Activated CD8-positive, alpha-beta T cell treated with anti-CD3 and anti-CD28 coated beads for 36 hours (primary cell): ENCODE measurements around the gene SORCS2. TPM values are rescaled to one million over a fixed set of nuclear protein-coding genes. Genes with fewer than 3 reads are reported as not detected.

Experiments used
- ATAC-seq: fragments of 200-7000 bp; cut with Tn5 transposase; one replicate; pipeline ENCODE4 v1.10.0; 2021; ENCODE audit warnings: mild to moderate bottlenecking, moderate library complexity
- CTCF ChIA-PET: fragments of 350-600 bp; sonication (Branson Sonifier 250); formaldehyde crosslinking; loops from one replicate; lab custom pipeline; 2021; ENCODE audit warnings: antibody characterized with exemption; lab: Charles Lee
- POLR2A ChIA-PET: fragments of 350-600 bp; sonication (Branson Sonifier 250); formaldehyde crosslinking; loops from one replicate; lab custom pipeline; 2021; ENCODE audit warnings: antibody characterized with exemption; lab: Charles Lee
- DNase-seq: peaks from one replicate; pipeline ENCODE4 v3.0.0-alpha.2; 2020
- H3K27ac Mint-ChIP-seq: one replicate; pipeline ENCODE4 v1.8.0; 2021; ENCODE audit warnings: mild to moderate bottlenecking, mixed read lengths
- H3K27me3 Mint-ChIP-seq: one replicate; pipeline ENCODE4 v1.8.0; 2021; ENCODE audit warnings: mixed read lengths
- H3K36me3 Mint-ChIP-seq: one replicate; pipeline ENCODE4 v1.8.0; 2021; ENCODE audit warnings: low read depth, mixed read lengths
- H3K4me1 Mint-ChIP-seq: one replicate; pipeline ENCODE4 v1.8.0; 2021; ENCODE audit warnings: low read depth, mixed read lengths
- H3K4me3 Mint-ChIP-seq: one replicate; pipeline ENCODE4 v1.8.0; 2021; ENCODE audit warnings: mild to moderate bottlenecking, moderate library complexity, mixed read lengths
- H3K9me3 Mint-ChIP-seq: one replicate; pipeline ENCODE4 v1.8.0; 2021; ENCODE audit warnings: mixed read lengths
- intact Hi-C: fragments of 100-400 bp; cut with micrococcal nuclease; formaldehyde crosslinking; loops from one replicate; pipeline ENCODE4 v1.10.0; 2022
- total RNA-seq, 2 experiments: library from RNA; stranded (reverse); gene quantifications; one replicate each; pipeline ENCODE4 v1.2.3, GENCODE V29; 2021
- TF ChIP-seq, protein P1 (sequence below): fragments of 200-600 bp; IDR thresholded peaks from one replicate; pipeline ENCODE4 v1.8.0; 2022; ENCODE audit warnings: antibody characterized with exemption, mild to moderate bottlenecking

The SORCS2 gene
- total RNA-seq, 2 experiments from 2014 or later = 0.05 TPM; not detected in 1

DNA sequence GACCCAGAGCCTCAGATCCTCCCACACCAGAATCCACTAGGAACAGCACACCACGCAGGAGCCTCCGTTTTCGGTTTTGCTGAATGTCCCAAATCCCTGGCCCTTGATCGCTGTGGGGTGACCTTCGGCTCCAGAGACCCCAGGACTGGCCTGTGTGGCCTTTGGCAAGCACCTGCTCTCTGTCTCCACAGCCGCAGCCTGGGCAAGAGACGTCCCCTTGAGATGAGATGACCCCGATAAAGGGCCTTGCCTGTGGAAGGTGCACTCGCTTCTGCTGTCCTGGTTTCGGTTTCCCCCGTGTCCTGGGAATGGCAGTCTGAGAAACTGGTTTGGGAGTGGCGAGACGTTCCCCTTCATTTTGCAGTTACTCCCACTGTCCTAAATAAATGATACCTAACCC, 232.8 kb downstream of the SORCS2 start:
- Mint-ChIP-seq H3K27ac (no peak overlapping the region), H3K36me3 (no peaks in the 10 kb centered on the region), H3K9me3 (no peaks in the 10 kb centered on the region), H3K4me1 (no peaks in the 10 kb centered on the region), H3K4me3 (no peak overlapping the region), H3K27me3 (no peaks in the 10 kb centered on the region)
- ATAC-seq (no peak), DNase-seq (no peak)
- ChIA-PET CTCF (no interaction called here), POLR2A (no interaction called here)
- intact Hi-C loops = no loop called here
- TF ChIP-seq, protein P1, sequence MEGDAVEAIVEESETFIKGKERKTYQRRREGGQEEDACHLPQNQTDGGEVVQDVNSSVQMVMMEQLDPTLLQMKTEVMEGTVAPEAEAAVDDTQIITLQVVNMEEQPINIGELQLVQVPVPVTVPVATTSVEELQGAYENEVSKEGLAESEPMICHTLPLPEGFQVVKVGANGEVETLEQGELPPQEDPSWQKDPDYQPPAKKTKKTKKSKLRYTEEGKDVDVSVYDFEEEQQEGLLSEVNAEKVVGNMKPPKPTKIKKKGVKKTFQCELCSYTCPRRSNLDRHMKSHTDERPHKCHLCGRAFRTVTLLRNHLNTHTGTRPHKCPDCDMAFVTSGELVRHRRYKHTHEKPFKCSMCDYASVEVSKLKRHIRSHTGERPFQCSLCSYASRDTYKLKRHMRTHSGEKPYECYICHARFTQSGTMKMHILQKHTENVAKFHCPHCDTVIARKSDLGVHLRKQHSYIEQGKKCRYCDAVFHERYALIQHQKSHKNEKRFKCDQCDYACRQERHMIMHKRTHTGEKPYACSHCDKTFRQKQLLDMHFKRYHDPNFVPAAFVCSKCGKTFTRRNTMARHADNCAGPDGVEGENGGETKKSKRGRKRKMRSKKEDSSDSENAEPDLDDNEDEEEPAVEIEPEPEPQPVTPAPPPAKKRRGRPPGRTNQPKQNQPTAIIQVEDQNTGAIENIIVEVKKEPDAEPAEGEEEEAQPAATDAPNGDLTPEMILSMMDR = no peak

DNA sequence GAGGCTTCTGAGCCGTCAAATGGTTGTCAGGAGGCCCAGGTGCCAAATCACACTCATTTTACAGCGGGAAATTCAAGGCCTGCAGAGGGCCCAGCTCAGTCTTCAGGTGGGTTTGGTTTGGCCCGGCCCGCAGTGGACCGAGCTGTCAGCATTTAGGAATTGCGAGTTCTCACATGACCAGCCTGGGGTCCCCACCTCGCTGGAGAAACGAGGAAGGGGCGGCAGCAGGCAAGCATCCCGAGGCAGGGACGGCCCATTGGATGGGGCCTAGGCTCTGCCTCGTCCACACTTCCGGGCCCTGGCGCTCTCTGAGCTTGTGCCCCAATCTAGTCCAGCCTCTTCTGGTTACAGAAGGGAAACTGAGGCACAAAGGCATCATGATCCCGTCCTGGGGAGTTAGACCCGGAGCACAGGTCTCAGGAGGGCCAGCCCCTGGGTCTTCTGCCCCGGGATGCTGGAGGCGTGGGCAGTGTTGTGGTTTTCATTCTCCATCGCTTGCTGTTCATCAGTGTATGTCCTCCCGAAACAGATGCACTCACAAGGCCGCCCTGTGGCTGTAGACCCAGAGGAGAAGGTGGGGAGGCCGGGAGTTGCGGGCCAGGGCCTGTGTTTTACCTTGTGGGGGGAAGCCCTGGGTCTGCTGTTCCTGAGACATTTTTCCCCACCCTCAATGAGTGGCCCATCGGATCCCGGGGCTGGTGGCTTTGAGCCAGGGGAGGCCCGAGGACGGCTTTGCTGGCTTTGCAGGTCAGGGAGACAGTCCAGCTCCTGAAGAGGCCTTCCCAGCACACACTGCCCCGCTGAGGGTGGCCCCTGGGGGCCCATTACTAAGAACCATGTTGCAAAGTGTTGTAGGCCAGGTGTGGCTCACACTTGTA, 233.5 kb downstream of the SORCS2 start:
- no peak overlapping the region for H3K27ac Mint-ChIP-seq

DNA sequence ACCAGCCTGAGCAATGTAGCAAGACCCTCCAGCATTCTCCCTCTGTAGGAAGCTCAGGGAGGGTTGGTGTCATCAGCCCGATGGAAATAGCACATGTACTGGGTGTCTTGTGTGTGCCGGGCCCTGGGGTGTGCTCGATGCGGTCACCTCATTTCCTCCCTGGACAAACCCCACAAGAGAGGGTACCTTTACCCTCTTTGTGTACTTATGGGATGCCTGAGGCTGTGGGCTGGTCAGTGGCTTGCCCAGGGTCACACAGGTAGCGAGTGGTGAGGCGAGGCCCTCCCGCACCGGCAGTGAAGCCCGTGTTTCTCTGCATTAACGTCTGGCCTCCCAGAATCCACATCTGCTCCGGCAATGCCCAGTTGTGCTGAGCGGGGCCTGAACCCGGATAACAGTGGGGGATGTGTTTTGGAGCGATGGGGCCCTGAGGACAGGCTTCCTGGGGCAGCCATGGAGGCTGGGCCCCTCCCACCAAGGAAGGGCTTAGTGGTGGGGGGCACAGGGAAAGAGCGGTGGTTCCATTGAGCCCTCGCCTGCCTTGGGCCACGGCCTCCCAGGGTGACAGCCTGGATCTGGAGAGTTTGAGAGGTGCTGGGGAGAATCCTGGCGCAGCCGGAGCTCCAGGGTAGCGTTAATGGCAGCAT, 234.3 kb downstream of the SORCS2 start:
- H3K27ac Mint-ChIP-seq = no peak overlapping the region
- no peaks in the 10 kb centered on the region for H3K9me3 Mint-ChIP-seq
- intact Hi-C loops = no loop called here
- ATAC-seq (no peak), DNase-seq (no peak)
- H3K4me1 Mint-ChIP-seq = no peaks in the 10 kb centered on the region
- ChIA-PET POLR2A (no interaction called here), CTCF (no interaction called here)
- H3K4me3 Mint-ChIP-seq = no peak overlapping the region
- H3K27me3 Mint-ChIP-seq = no peaks in the 10 kb centered on the region
- H3K36me3 Mint-ChIP-seq = no peaks in the 10 kb centered on the region
- TF ChIP-seq, protein P1 = no peak

More for the DNA sequence above, 233.5 kb downstream of the SORCS2 start:
- Mint-ChIP-seq H3K36me3 (no peaks in the 10 kb centered on the region), H3K27me3 (no peaks in the 10 kb centered on the region), H3K4me3 (no peak overlapping the region), H3K9me3 (no peaks in the 10 kb centered on the region), H3K4me1 (no peaks in the 10 kb centered on the region)
- ChIA-PET POLR2A (no interaction called here), CTCF (no interaction called here)
- DNase-seq (no peak), ATAC-seq (no peak)
- TF ChIP-seq, protein P1 = no peak
- intact Hi-C loops = no loop called here

DNA sequence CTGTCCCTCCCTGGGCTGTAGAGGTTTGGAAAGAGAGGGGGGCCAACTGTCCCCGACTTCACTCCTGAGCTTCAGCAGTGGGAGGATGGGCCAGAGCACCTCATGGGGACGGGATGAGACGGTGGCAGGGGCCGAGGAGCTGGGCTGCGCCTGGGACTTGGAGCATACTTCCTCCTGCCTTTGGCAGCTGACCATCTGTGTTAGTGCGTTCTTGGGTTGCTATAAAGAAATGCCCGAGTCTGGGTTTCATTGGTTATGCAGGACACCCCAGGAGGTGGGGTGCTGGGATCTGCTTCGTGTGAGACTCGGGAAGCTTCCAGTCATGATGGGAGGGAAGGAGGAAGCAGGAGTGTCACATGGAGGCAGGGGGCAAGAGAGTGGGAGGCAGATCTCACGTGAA, 235.0 kb downstream of the SORCS2 start:
- DNase-seq = no peak
- ChIA-PET CTCF (no interaction called here), POLR2A (no interaction called here)
- H3K9me3 Mint-ChIP-seq = no peaks in the 10 kb centered on the region
- intact Hi-C loops = no loop called here
- H3K36me3 Mint-ChIP-seq = no peaks in the 10 kb centered on the region
- ATAC-seq = no peak
- H3K4me3 Mint-ChIP-seq = no peak overlapping the region
- H3K27me3 Mint-ChIP-seq = no peaks in the 10 kb centered on the region
- no peak overlapping the region for H3K27ac Mint-ChIP-seq
- TF ChIP-seq, protein P1 = no peak
- no peaks in the 10 kb centered on the region for H3K4me1 Mint-ChIP-seq

DNA sequence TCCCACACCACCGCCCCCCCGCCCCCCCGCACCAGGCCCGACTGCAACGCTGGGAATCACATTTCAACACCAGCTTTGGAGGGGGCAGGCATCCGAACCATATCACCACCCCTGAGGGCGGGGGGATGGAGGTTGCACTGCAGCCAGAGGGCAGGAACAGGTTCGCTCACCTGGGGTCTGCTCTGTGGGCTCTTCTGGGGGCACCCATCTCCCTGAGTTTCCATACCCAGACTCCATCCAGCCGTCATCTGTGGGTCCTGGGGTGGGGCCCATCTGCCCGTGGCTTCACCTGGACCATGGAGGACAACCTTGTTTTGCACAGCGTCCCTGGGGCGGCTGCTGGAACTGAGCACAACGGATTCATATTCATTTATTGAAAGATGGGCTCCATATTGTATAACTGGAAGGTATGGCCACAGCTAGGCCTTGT, 235.5 kb downstream of the SORCS2 start:
- ATAC-seq (no peak), DNase-seq (no peak)
- Mint-ChIP-seq H3K27ac (no peak overlapping the region), H3K27me3 (no peaks in the 10 kb centered on the region), H3K4me1 (no peaks in the 10 kb centered on the region), H3K4me3 (no peak overlapping the region), H3K9me3 (no peaks in the 10 kb centered on the region), H3K36me3 (no peaks in the 10 kb centered on the region)
- CTCF ChIA-PET = no interaction called here
- POLR2A ChIA-PET = no interaction called here
- TF ChIP-seq, protein P1 = no peak
- intact Hi-C loops = no loop called here
